SIG-M5 treated with dmso at 0.1 percent for 504 hours (cell line): ENCODE data around the gene IVL.
A peak's percentile ranks its signal among the peaks of the same experiment; 100 is the strongest.

Experiments
- DNase-seq: peaks from one replicate; lab custom pipeline; 2025; ENCODE audit not compliant: unreplicated experiment; lab: John Stamatoyannopoulos, UW

Gene IVL

GRCh38 chr1:152888126-152888525, 20.2 kb upstream of the IVL start:
- no peak for DNase-seq

GRCh38 chr1:152899027-152899426, 9.3 kb upstream of the IVL start:
- DNase-seq, result no peak

GRCh38 chr1:152899883-152900282, 8.5 kb upstream of the IVL start:
- no peak for DNase-seq

- DNase-seq, result no peak
Observed at GRCh38 chr1:152901631-152902030, 6.7 kb upstream of the IVL start.

GRCh38 chr1:152902636-152903035, 5.7 kb upstream of the IVL start:
- DNase-seq, result no peak

GRCh38 chr1:152904688-152905440, 3.5 kb upstream of the IVL start:
- DNase-seq, result no peak

- DNase-seq, result peak; percentile 6
Observed at GRCh38 chr1:152906023-152906565, 2.3 kb upstream of the IVL start.

GRCh38 chr1:152909206-152909605, 860 bp downstream of the IVL start:
- DNase-seq, result no peak

- no peak for DNase-seq
Observed at GRCh38 chr1:152912471-152912870, 4.1 kb downstream of the IVL start.

GRCh38 chr1:152912900-152913299, 4.6 kb downstream of the IVL start:
- DNase-seq, result no peak

- peak; percentile 20 for DNase-seq
Observed at GRCh38 chr1:152917794-152918193, 9.4 kb downstream of the IVL start.

- no peak for DNase-seq
Observed at GRCh38 chr1:152919071-152919470, 10.7 kb downstream of the IVL start.

GRCh38 chr1:152924191-152924590, 15.8 kb downstream of the IVL start:
- DNase-seq, result no peak

- peak; percentile 37 for DNase-seq
Observed at GRCh38 chr1:152926091-152926490, 17.7 kb downstream of the IVL start.

- no peak for DNase-seq
Observed at GRCh38 chr1:152928671-152929070, 20.3 kb downstream of the IVL start.

GRCh38 chr1:152932170-152932811, 23.9 kb downstream of the IVL start:
- no peak for DNase-seq

GRCh38 chr1:152933196-152933595, 24.9 kb downstream of the IVL start:
- DNase-seq, result no peak

- no peak for DNase-seq
Observed at GRCh38 chr1:152940614-152941013, 32.3 kb downstream of the IVL start.

GRCh38 chr1:152941037-152941711, 32.8 kb downstream of the IVL start:
- DNase-seq, result no peak

GRCh38 chr1:152942161-152942560, 33.8 kb downstream of the IVL start:
- DNase-seq, result no peak

- no peak for DNase-seq
Observed at GRCh38 chr1:152946248-152946647, 37.9 kb downstream of the IVL start.
